Lower leg skin (tissue), 4 donors: Measurements from ENCODE around the gene TLE5. TPM values are rescaled to one million over a fixed set of nuclear protein-coding genes. Genes with fewer than 3 reads are reported as not detected.
"Not testable (repeated sequence)": the region's sequence is repeated elsewhere in the genome, so short reads cannot be mapped to it uniquely, and the experiment has no call there.

Experiments
- DNase-seq, 2 donors: peaks; one replicate each; pipeline ENCODE4 v3.0.0-alpha.2; 2019; ENCODE audit warnings: low spot score in 2 of 2
- H3K4me3 ChIP-seq: fragments of 200-600 bp; sonication (generic); 2 replicates; pipeline ENCODE4 v1.5.1; 2017; ENCODE audit warnings: mild to moderate bottlenecking, low read depth; ENCODE audit not compliant: poor library complexity, severe bottlenecking
- POLR2A ChIP-seq, 2 donors: fragments of 450-650 bp; IDR thresholded peaks; one replicate each; pipeline ENCODE4 v1.6.1; 2016 to 2017; ENCODE audit warnings: antibody characterized with exemption in 2 of 2, mild to moderate bottlenecking in 1 of 2, moderate library complexity in 1 of 2
- WGBS, 2 donors: methylation state at CpG; one replicate each; pipeline ENCODE4 v1.1.5; 2018; 5-methylcytosine and 5-hydroxymethylcytosine counted together
- intact Hi-C: fragments of 100-400 bp; cut with DNase I; formaldehyde crosslinking; loops from one replicate; pipeline ENCODE4 v1.15.0; 2023; ENCODE audit warnings: low total_unique reads
- total RNA-seq, 4 donors: library from RNA; depleted of rRNA; stranded (reverse); fragments of >200 nt; gene quantifications; one replicate each; pipeline ENCODE4 v1.1.0, GENCODE V29; 2016
- TF ChIP-seq, protein P1 (sequence below), 3 donors: fragments of 450-650 bp; IDR thresholded peaks; one replicate each; pipeline ENCODE4 v1.5.1; 2016; ENCODE audit warnings: antibody characterized with exemption in 3 of 3, mild to moderate bottlenecking in 3 of 3, moderate library complexity in 2 of 3

The TLE5 gene
- total RNA-seq, 4 donors from 2014 or later: 329 to 533 (median 387) TPM

DNA sequence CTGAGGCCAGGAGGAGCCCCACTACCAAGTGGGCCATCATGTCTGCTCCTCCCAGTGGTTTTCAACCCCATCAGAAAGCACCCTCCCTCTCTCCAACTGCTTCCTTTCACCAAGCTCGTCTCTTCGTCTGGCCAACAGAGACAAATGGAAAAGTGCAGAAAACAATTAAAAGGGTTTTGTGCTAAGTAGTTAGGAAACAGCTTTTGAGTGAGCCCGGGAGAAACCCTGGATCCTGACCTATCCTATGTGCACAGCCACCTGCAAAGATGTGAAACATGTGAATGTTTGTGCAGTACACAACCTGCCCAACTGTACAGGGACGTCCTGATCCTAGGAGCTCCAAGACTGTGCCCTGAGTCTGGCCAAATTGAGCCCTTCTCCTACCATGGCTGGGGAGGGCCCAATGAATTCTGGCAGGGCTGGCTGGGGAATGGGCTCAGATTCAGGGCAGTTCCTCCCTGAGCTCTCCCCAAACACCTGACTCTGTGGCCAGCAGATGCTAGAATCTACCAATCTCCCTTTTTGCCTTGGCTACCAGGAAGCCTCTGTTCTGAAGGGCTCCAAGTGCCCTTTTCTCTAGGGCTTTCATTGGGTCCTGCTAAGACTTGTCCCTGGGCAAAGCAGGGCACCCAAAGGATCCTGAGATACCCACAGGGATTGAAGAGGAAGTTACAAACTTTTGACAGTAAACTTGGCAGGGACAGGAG lies 7.9 kb downstream of the TLE5 start:
- no peak overlapping the region for H3K4me3 ChIP-seq
- TF ChIP-seq POLR2A (IDR thresholded peaks at IDR 0.05): no peak
- TF ChIP-seq, protein P1, sequence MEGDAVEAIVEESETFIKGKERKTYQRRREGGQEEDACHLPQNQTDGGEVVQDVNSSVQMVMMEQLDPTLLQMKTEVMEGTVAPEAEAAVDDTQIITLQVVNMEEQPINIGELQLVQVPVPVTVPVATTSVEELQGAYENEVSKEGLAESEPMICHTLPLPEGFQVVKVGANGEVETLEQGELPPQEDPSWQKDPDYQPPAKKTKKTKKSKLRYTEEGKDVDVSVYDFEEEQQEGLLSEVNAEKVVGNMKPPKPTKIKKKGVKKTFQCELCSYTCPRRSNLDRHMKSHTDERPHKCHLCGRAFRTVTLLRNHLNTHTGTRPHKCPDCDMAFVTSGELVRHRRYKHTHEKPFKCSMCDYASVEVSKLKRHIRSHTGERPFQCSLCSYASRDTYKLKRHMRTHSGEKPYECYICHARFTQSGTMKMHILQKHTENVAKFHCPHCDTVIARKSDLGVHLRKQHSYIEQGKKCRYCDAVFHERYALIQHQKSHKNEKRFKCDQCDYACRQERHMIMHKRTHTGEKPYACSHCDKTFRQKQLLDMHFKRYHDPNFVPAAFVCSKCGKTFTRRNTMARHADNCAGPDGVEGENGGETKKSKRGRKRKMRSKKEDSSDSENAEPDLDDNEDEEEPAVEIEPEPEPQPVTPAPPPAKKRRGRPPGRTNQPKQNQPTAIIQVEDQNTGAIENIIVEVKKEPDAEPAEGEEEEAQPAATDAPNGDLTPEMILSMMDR (IDR thresholded peaks at IDR 0.05): no peak
- no peak for DNase-seq
- intact Hi-C loops: no loop called here
- 56% methylated on average over 4 of the region's 4 CpGs for WGBS, 2 donors

DNA sequence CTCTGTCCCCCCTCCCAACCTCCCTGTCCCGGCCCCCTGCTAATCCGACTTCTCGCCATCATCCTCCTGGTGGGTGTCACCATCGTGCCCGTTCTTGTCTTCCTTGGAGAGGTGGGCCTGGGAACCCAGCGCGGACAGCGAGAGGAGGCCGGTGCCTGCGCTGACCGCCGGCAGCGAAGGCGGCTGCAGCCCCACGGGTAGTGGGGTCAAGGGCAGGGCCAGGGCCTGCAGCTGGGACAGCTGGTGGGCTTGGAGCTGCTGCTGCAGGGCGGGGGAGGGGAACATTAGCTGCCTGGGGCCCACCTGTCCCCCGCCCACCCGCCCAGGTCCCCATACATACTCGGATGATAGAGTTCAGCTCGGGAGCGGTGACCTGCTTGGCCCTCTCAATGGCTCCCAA lies 8.5 kb downstream of the TLE5 start:
- no peak for DNase-seq
- 73 to 83% methylated on average over 18 to 21 of the region's 21 CpGs for WGBS, 2 donors
- no peak overlapping the region for H3K4me3 ChIP-seq
- intact Hi-C loops: no loop called here
- no peak for TF ChIP-seq POLR2A (IDR thresholded peaks at IDR 0.05)
- TF ChIP-seq, protein P1 (IDR thresholded peaks at IDR 0.05): no peak

DNA sequence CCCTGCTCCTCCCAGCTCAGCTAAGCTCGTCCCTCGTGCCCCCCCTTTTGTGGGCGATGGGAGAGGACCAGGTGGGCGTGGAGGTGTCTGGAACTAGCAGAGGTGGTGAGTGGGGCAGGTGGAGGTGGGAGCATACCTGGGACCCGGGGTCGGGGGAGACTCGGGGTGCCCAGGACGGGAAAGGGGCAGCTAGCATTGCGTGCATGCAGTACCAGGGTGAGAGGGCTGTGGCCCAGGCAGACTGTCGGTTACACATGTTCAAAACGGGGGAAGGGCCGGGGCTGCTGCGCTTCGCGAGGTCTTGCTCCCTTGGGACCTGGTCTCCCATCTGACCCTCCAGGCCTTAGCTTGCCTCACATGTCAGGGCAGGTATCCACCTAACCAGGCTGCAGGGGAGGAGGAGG lies 9.1 kb downstream of the TLE5 start:
- no peak overlapping the region for H3K4me3 ChIP-seq
- no peak for DNase-seq
- TF ChIP-seq, protein P1 (IDR thresholded peaks at IDR 0.05): no peak
- no peak for TF ChIP-seq POLR2A (IDR thresholded peaks at IDR 0.05)
- WGBS, 2 donors: 51 to 54% methylated on average over 15 of the region's 15 CpGs
- intact Hi-C loops: no loop called here

DNA sequence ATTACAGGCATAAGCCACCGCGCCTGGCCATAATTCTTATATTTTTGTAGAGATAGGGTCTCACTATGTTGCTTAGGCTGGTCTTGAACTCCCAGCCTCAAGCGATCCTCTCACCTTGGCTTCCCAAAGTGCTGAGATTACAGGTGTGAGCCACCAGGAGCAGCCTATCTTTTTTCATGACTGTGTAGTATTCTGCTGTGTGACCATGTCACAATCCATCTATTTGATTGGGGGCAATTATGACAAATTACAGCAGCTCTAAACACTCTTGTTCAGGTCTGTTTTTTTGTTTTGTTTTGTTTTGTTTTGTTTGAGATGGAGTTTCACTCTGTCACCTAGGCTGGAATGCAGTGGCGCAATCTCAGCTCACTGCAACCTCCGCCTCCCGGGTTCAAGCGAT lies 12.3 kb downstream of the TLE5 start:
- intact Hi-C loops, H3K4me3 ChIP-seq, DNase-seq: not testable (repeated sequence)
- 95 to 96% methylated on average over 7 of the region's 7 CpGs for WGBS, 2 donors

DNA sequence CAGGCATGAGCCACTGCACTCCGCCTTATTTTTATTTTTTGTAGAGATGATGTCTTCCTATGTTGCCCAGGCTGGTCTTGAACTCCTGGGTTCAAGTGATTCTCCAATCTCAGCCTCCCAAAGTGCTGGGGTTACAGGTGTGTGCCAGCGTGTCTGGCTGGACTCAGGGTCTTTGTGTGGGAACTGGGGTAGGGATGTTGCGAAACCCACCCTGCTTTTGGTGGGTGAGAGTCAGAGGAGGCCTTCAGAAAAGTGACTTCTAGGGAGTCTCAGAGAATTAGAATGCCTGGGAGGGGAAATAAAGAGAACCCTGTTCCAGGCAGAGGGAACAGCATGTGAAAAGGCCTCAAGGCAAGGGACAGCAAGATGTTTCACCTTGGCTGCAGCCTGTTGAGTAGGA lies 13.2 kb downstream of the TLE5 start:
- WGBS, 2 donors: 93 to 98% methylated on average over 3 of the region's 3 CpGs
- intact Hi-C loops: no loop called here
- H3K4me3 ChIP-seq: no peak overlapping the region

DNA sequence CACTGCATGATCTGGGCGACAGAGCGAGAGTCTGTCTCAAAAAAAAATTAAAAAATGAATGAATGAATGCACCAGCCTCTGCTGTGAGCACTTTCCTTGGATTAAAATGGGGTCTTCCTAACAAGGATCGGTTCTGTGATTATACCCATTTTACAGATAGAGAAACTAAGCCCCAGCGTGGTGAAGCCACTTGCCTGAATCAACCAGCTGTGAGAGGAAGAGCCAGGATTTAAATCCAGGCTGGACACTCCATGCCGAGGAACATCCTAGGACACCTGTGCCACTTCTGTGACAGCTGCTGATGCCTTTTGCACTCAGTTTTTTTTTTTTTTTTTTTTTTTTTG lies 14.1 kb downstream of the TLE5 start:
- TF ChIP-seq POLR2A (IDR thresholded peaks at IDR 0.05): no peak
- DNase-seq: no peak
- 77 to 79% methylated on average over 5 of the region's 5 CpGs for WGBS, 2 donors
- no peak overlapping the region for H3K4me3 ChIP-seq
- intact Hi-C loops: no loop called here

More for the DNA sequence above, 13.2 kb downstream of the TLE5 start:
- TF ChIP-seq, protein P1 (IDR thresholded peaks at IDR 0.05): no peak
- no peak for TF ChIP-seq POLR2A (IDR thresholded peaks at IDR 0.05)
- no peak for DNase-seq
